NCI-H146 treated with DMSO at 0.1 percent for 48 hours (cell line): Measurements from ENCODE around the gene MAP3K2.
"Not testable (repeated sequence)": the region's sequence is repeated elsewhere in the genome, so short reads cannot be mapped to it uniquely, and the experiment has no call there.

Source experiments
- DNase-seq: peaks from one replicate; lab custom pipeline; 2025; ENCODE audit not compliant: unreplicated experiment; lab: John Stamatoyannopoulos, UW

The MAP3K2 gene

GRCh38 chr2:127421116-127421800 lies 33.5 kb upstream of the MAP3K2 start:
- no peak for DNase-seq

- no peak for DNase-seq
These were observed 32.5 kb upstream of the MAP3K2 start for GRCh38 chr2:127420039-127420864.

- DNase-seq: no peak
These were observed 31.8 kb upstream of the MAP3K2 start for GRCh38 chr2:127419448-127420038.

- no peak for DNase-seq
These were observed 31.3 kb upstream of the MAP3K2 start for GRCh38 chr2:127419112-127419430.

- DNase-seq: no peak
These were observed 30.7 kb upstream of the MAP3K2 start, which contains the start of gene PROC for GRCh38 chr2:127418300-127419111. TSS of gene PROC (plus strand) at chr2:127418427. CDS start at chr2:127419943, 1,516 bp downstream.

GRCh38 chr2:127417406-127417805 lies 29.6 kb upstream of the MAP3K2 start:
- no peak for DNase-seq

GRCh38 chr2:127416506-127417001 lies 28.8 kb upstream of the MAP3K2 start:
- DNase-seq: no peak

- DNase-seq: peak; percentile 75
These were observed 28.1 kb upstream of the MAP3K2 start for GRCh38 chr2:127415593-127416505.

GRCh38 chr2:127414638-127415592 lies 27.1 kb upstream of the MAP3K2 start:
- DNase-seq: no peak

- DNase-seq: no peak
These were observed 26.2 kb upstream of the MAP3K2 start for GRCh38 chr2:127413782-127414637.

GRCh38 chr2:127413200-127413599 lies 25.4 kb upstream of the MAP3K2 start:
- DNase-seq: no peak

GRCh38 chr2:127411653-127412369 lies 24.0 kb upstream of the MAP3K2 start:
- DNase-seq: peak; percentile 54

GRCh38 chr2:127410871-127411652 lies 23.3 kb upstream of the MAP3K2 start:
- no peak for DNase-seq

GRCh38 chr2:127409716-127410115 lies 21.9 kb upstream of the MAP3K2 start:
- DNase-seq: not testable (repeated sequence)

GRCh38 chr2:127408807-127409099 lies 21.0 kb upstream of the MAP3K2 start:
- no peak for DNase-seq

GRCh38 chr2:127408004-127408806 lies 20.4 kb upstream of the MAP3K2 start:
- DNase-seq: peak; percentile 73
